DND-41 (cell line): ENCODE measurements around the gene DPY19L1.
"Not testable (repeated sequence)": the region's sequence is repeated elsewhere in the genome, so short reads cannot be mapped to it uniquely, and the experiment has no call there.

Experiments
- ATAC-seq: fragments of 200-7000 bp; cut with Tn5 transposase; 3 replicates; pipeline ENCODE4 v1.9.1; 2021; ENCODE audit warnings: low read depth; ENCODE audit not compliant: insufficient read depth
- DNase-seq: peaks from one replicate; pipeline ENCODE4 v3.0.0-alpha.2; 2020
- H2AFZ ChIP-seq: 2 replicates; pipeline ENCODE4 v1.6.0; 2012; ENCODE audit warnings: low read depth, low read length
- H3K27ac ChIP-seq: 2 replicates; pipeline ENCODE4 v1.5.1; 2012; ENCODE audit warnings: low read length, inconsistent platforms
- H3K27me3 ChIP-seq: fragments of 200-600 bp; sonication (generic); 2 replicates; pipeline ENCODE4 v1.6.0; 2012; ENCODE audit warnings: low read length, mild to moderate bottlenecking, inconsistent platforms; ENCODE audit not compliant: insufficient read depth, poor library complexity
- H3K36me3 ChIP-seq: 2 replicates; pipeline ENCODE4 v1.5.1; 2012; ENCODE audit warnings: low read length, inconsistent platforms; ENCODE audit not compliant: insufficient read depth
- H3K4me1 ChIP-seq: 2 replicates; pipeline ENCODE4 v1.5.1; 2012; ENCODE audit warnings: mild to moderate bottlenecking, low read length; ENCODE audit not compliant: insufficient read depth
- H3K4me2 ChIP-seq: 2 replicates; pipeline ENCODE4 v1.6.0; 2012; ENCODE audit warnings: mild to moderate bottlenecking, moderate library complexity, low read length, inconsistent platforms; ENCODE audit not compliant: insufficient read depth
- H3K4me3 ChIP-seq, 2 experiments: fragments of 200-600 bp in 1 of 2; shearing (Covaris generic) in 1 of 2; 2 replicates each; pipeline ENCODE4 v1.5.1; 2012 to 2016; ENCODE audit warnings: inconsistent platforms in 2 of 2, low read length in 2 of 2, mild to moderate bottlenecking in 2 of 2, low read depth in 1 of 2, moderate library complexity in 1 of 2
- H3K79me2 ChIP-seq: 2 replicates; pipeline ENCODE4 v1.6.0; 2012; ENCODE audit warnings: low read length, inconsistent platforms; ENCODE audit not compliant: insufficient read depth
- H3K9ac ChIP-seq: 2 replicates; pipeline ENCODE4 v1.6.0; 2012; ENCODE audit warnings: low read depth, mild to moderate bottlenecking, inconsistent platforms, low read length, moderate library complexity
- H3K9me3 ChIP-seq: 2 replicates; pipeline ENCODE4 v1.5.1; 2012; ENCODE audit warnings: low read length, moderate library complexity, mild to moderate bottlenecking, inconsistent platforms; ENCODE audit not compliant: insufficient read depth, severe bottlenecking
- H4K20me1 ChIP-seq: 2 replicates; pipeline ENCODE4 v1.6.0; 2012; ENCODE audit warnings: low read length; ENCODE audit not compliant: insufficient read depth
- EZH2 ChIP-seq: IDR thresholded peaks from 3 replicates; pipeline ENCODE4 v1.6.1; 2012; ENCODE audit warnings: borderline replicate concordance, low read depth, mild to moderate bottlenecking, moderate library complexity, low read length, inconsistent platforms; ENCODE audit not compliant: severe bottlenecking
- TF ChIP-seq, protein P1 (sequence below): IDR thresholded peaks from 2 replicates; pipeline ENCODE4 v1.5.1; 2012; ENCODE audit warnings: borderline replicate concordance, low read length, moderate library complexity, mild to moderate bottlenecking; ENCODE audit not compliant: poor library complexity, severe bottlenecking; ENCODE audit errors: extremely low read depth

DPY19L1 gene

GRCh38 chr7:34958021-34958420 lies 79.3 kb downstream of the DPY19L1 start:
- ATAC-seq, result no peak
- Histone ChIP-seq H2AFZ (no peak overlapping the region), H3K27ac (no peak overlapping the region), H3K9me3 (no peaks in the 10 kb centered on the region), H3K4me1 (no peaks in the 10 kb centered on the region), H3K4me2 (no peak overlapping the region), H3K4me3 (no peak overlapping the region), H3K27me3 (no peaks in the 10 kb centered on the region), H3K79me2 (no peaks in the 10 kb centered on the region), H4K20me1 (no peaks in the 10 kb centered on the region), H3K9ac (no peak overlapping the region), H3K36me3 (no peaks in the 10 kb centered on the region)
- no peak for DNase-seq
- no peak for TF ChIP-seq EZH2
- TF ChIP-seq, protein P1, sequence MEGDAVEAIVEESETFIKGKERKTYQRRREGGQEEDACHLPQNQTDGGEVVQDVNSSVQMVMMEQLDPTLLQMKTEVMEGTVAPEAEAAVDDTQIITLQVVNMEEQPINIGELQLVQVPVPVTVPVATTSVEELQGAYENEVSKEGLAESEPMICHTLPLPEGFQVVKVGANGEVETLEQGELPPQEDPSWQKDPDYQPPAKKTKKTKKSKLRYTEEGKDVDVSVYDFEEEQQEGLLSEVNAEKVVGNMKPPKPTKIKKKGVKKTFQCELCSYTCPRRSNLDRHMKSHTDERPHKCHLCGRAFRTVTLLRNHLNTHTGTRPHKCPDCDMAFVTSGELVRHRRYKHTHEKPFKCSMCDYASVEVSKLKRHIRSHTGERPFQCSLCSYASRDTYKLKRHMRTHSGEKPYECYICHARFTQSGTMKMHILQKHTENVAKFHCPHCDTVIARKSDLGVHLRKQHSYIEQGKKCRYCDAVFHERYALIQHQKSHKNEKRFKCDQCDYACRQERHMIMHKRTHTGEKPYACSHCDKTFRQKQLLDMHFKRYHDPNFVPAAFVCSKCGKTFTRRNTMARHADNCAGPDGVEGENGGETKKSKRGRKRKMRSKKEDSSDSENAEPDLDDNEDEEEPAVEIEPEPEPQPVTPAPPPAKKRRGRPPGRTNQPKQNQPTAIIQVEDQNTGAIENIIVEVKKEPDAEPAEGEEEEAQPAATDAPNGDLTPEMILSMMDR, result no peak

DNA sequence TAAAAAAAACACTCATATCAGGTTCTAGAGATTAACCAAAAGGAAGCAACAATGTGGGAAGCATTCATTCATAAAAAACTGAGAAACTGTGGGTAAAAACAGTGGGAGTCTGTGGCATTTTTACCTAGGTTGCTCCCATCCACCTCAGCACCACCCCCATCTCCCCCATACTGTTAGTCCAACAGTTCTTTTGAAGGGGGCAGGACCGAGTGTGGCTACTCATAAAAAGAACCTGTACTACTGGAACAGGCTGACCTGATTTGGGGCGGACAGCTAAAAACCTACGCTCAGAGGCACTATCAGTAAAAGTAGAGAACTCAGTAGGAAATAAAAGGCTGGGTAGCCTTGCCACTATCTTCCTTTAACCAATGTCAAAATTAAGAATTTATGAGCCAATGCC lies 84.5 kb downstream of the DPY19L1 start:
- Histone ChIP-seq H3K4me3 (no peak overlapping the region), H3K4me2 (no peak overlapping the region), H3K27ac (no peak overlapping the region), H3K36me3 (no peaks in the 10 kb centered on the region), H2AFZ (no peak overlapping the region), H3K9ac (no peak overlapping the region), H4K20me1 (no peaks in the 10 kb centered on the region), H3K27me3 (no peaks in the 10 kb centered on the region), H3K4me1 (no peaks in the 10 kb centered on the region), H3K79me2 (no peaks in the 10 kb centered on the region), H3K9me3 (no peaks in the 10 kb centered on the region)
- ATAC-seq (no peak), DNase-seq (no peak)
- TF ChIP-seq, protein P1, result no peak
- no peak for TF ChIP-seq EZH2

DNA sequence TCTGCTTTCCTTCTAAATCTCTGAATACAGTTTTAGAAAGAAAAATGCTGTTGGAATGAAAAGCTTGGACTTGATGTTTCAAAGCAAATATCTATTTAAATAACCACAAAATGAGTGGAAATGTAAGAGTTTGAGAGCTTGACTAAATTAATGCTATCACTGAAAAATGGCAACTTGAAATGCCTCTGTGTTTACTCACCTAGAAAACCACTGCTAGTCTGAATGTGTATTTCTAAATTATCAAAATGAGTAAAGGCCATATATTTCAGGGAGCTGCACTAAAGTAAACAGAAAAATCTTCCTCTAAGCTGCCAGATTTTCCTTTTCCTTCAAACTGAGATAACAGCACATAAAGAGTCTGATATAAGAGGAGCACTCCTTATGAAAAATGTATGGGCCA lies 87.9 kb downstream of the DPY19L1 start:
- Histone ChIP-seq H3K4me1 (no peaks in the 10 kb centered on the region), H3K9ac (no peak overlapping the region), H4K20me1 (no peaks in the 10 kb centered on the region), H3K79me2 (no peaks in the 10 kb centered on the region), H2AFZ (no peak overlapping the region), H3K9me3 (no peaks in the 10 kb centered on the region), H3K4me2 (no peak overlapping the region), H3K36me3 (no peaks in the 10 kb centered on the region), H3K4me3 (no peak overlapping the region), H3K27ac (no peak overlapping the region), H3K27me3 (no peaks in the 10 kb centered on the region)
- DNase-seq (no peak), ATAC-seq (no peak)
- TF ChIP-seq, protein P1, result no peak
- no peak for TF ChIP-seq EZH2

DNA sequence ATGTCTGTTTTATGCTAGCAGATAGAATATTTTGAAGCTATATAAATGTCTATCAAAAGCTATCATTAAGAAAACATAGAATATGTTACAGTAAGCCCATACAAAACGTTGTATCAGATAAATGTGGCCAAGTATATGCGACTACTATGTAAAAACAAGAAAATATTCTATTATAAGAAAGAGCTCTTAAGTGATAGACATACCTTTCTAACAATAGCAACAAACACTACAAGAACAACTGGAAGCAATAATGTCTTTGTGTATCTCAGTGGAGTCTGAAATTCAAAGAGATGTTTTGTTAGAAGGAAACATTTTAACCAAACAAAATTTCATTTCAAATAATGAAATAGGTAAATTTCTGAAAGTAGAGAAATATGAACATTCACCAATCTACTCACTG lies 89.9 kb downstream of the DPY19L1 start:
- H3K36me3 ChIP-seq, ATAC-seq, H3K4me1 ChIP-seq, H3K4me2 ChIP-seq, H3K9me3 ChIP-seq, H3K79me2 ChIP-seq, H3K4me3 ChIP-seq, H3K27me3 ChIP-seq, H4K20me1 ChIP-seq, H3K9ac ChIP-seq, H2AFZ ChIP-seq, H3K27ac ChIP-seq, DNase-seq: not testable (repeated sequence)
